ENCODE measurements around the gene NAGPA. TPM values are rescaled to one million over a fixed set of nuclear protein-coding genes. Genes with fewer than 3 reads are reported as not detected.
A peak's percentile ranks its signal among the peaks of the same experiment; 100 is the strongest.

The NAGPA gene
- total and polyA plus RNA-seq, 2 experiments from 2014 or later, result 6.3 to 20.7 TPM

- H3K27me3 ChIP-seq (ENCODE audit: insufficient read depth), result peaks cover 6% of the 10 kb centered on the region
- peaks cover 12% of the 10 kb centered on the region for H3F3A ChIP-seq (replicated peaks; ENCODE audit: low read depth)
- DNase-seq (ENCODE audit: low spot score), result no peak
- H3K79me2 ChIP-seq (replicated peaks; ENCODE audit: insufficient read depth), result no peaks in the 10 kb centered on the region; the same call in 1 of the 2 replicates
- Mint-ChIP-seq H3K27ac (0 out of 2 replicates have a peak overlapping the region, but pooled peaks have one; percentile 16), H3K4me3 (peak overlapping the region; percentile 83), H3K9me3 (no peaks in the 10 kb centered on the region), H3K36me3 (ENCODE audit: low read depth) (no peaks in the 10 kb centered on the region; the same call in 2 of the 3 replicates), H3K27me3 (ENCODE audit: insufficient read depth, low read depth, poor library complexity) (peaks cover 30% of the 10 kb centered on the region), H3K4me1 (peaks cover 39% of the 10 kb centered on the region)
- no peak for ATAC-seq
- H3K36me3 ChIP-seq (ENCODE audit: insufficient read depth), result no peaks in the 10 kb centered on the region
- no peaks in the 10 kb centered on the region for H4K20me1 ChIP-seq (replicated peaks; ENCODE audit: insufficient read depth)
- peak overlapping the region; percentile 90 for H3K4me3 ChIP-seq
- TF ChIP-seq REST (IDR thresholded peaks at IDR 0.05; ENCODE audit: unreplicated experiment), result no peak
- no peak for TF ChIP-seq STAT1 (IDR thresholded peaks at IDR 0.05; ENCODE audit: unreplicated experiment)
- H3K4me2 ChIP-seq, result peak overlapping the region; percentile 74
- peak overlapping the region; percentile 54; the same call in 1 of the 2 replicates for H2AFZ ChIP-seq
- no peak overlapping the region for H3K27ac ChIP-seq (ENCODE audit: low read depth)
- H3K4me1 ChIP-seq (ENCODE audit: insufficient read depth), result peaks cover 32% of the 10 kb centered on the region
- no peaks in the 10 kb centered on the region for H3K9me2 ChIP-seq (ENCODE audit: insufficient read depth)
Measured at GRCh38 chr16:5034167-5034523, 410 bp upstream of the NAGPA start.

- peaks cover 28% of the 10 kb centered on the region for H3K27me3 Mint-ChIP-seq (ENCODE audit: insufficient read depth, low read depth, poor library complexity)
Measured at GRCh38 chr16:5032748-5033167, 977 bp downstream of the NAGPA start.

GRCh38 chr16:5031601-5032000 lies 2.1 kb downstream of the NAGPA start:
- Mint-ChIP-seq H3K27me3 (ENCODE audit: insufficient read depth, low read depth, poor library complexity) (peaks cover 25% of the 10 kb centered on the region), H3K4me1 (peaks cover 26% of the 10 kb centered on the region), H3K36me3 (ENCODE audit: low read depth) (no peaks in the 10 kb centered on the region; the same call in 2 of the 3 replicates), H3K9me3 (no peaks in the 10 kb centered on the region), H3K27ac (no peak overlapping the region), H3K4me3 (peak overlapping the region; percentile 83; the same call in 2 of the 3 replicates)
- Histone ChIP-seq H3F3A (replicated peaks; ENCODE audit: low read depth) (peaks cover 10% of the 10 kb centered on the region), H3K4me2 (no peak overlapping the region), H3K9me2 (ENCODE audit: insufficient read depth) (no peaks in the 10 kb centered on the region), H3K27me3 (ENCODE audit: insufficient read depth) (peaks cover 6% of the 10 kb centered on the region), H2AFZ (no peak overlapping the region), H3K4me1 (ENCODE audit: insufficient read depth) (peaks cover 24% of the 10 kb centered on the region), H3K27ac (ENCODE audit: low read depth) (no peak overlapping the region), H3K36me3 (ENCODE audit: insufficient read depth) (no peaks in the 10 kb centered on the region), H3K79me2 (replicated peaks; ENCODE audit: insufficient read depth) (no peaks in the 10 kb centered on the region; the same call in 1 of the 2 replicates), H4K20me1 (replicated peaks; ENCODE audit: insufficient read depth) (no peaks in the 10 kb centered on the region), H3K4me3 (no peak overlapping the region)
- DNase-seq (ENCODE audit: low spot score) (no peak), ATAC-seq (no peak)
- TF ChIP-seq ETS1 (IDR thresholded peaks at IDR 0.05) (no peak), JUNB (IDR thresholded peaks at IDR 0.05; ENCODE audit: unreplicated experiment) (no peak), ZNF331 (CRISPR knock-in tag; IDR thresholded peaks at IDR 0.05; ENCODE audit: low read depth) (no peak), CREB1 (CRISPR knock-in tag; IDR thresholded peaks at IDR 0.05; ENCODE audit: low read depth) (no peak), NANOG (IDR thresholded peaks at IDR 0.05; ENCODE audit: borderline replicate concordance) (no peak), EZH2 (IDR thresholded peaks at IDR 0.05; ENCODE audit: low read depth, unreplicated experiment) (no peak), STAT1 (IDR thresholded peaks at IDR 0.05; ENCODE audit: unreplicated experiment) (no peak), EZH2phosphoT487 (IDR thresholded peaks at IDR 0.05; ENCODE audit: unreplicated experiment) (no peak)

More at GRCh38 chr16:5032748-5033167, 977 bp downstream of the NAGPA start:
- H3K9me2 ChIP-seq (ENCODE audit: insufficient read depth), result no peaks in the 10 kb centered on the region
- no peaks in the 10 kb centered on the region; the same call in 2 of the 3 replicates for H3K36me3 Mint-ChIP-seq (ENCODE audit: low read depth)
- peaks cover 32% of the 10 kb centered on the region for H3K4me1 Mint-ChIP-seq
- peak overlapping the region; percentile 54; the same call in 1 of the 2 replicates for H2AFZ ChIP-seq
- no peaks in the 10 kb centered on the region for H3K36me3 ChIP-seq (ENCODE audit: insufficient read depth)
- no peak overlapping the region for H3K27ac ChIP-seq (ENCODE audit: low read depth)
- peaks cover 12% of the 10 kb centered on the region for H3F3A ChIP-seq (replicated peaks; ENCODE audit: low read depth)
- peaks cover 32% of the 10 kb centered on the region for H3K4me1 ChIP-seq (ENCODE audit: insufficient read depth)
- no peak overlapping the region for H3K27ac Mint-ChIP-seq
- DNase-seq (ENCODE audit: low spot score), result no peak
- H4K20me1 ChIP-seq (replicated peaks; ENCODE audit: insufficient read depth), result no peaks in the 10 kb centered on the region
- H3K27me3 ChIP-seq (ENCODE audit: insufficient read depth), result peaks cover 6% of the 10 kb centered on the region
- H3K4me3 Mint-ChIP-seq, result peak overlapping the region; percentile 83
- H3K79me2 ChIP-seq (replicated peaks; ENCODE audit: insufficient read depth), result no peaks in the 10 kb centered on the region; the same call in 1 of the 2 replicates
- no peak for TF ChIP-seq NANOG (IDR thresholded peaks at IDR 0.05; ENCODE audit: borderline replicate concordance)
- TF ChIP-seq POLR2AphosphoS5 (IDR thresholded peaks at IDR 0.05; ENCODE audit: low read depth), result no peak
- no peak for TF ChIP-seq EZH2phosphoT487 (IDR thresholded peaks at IDR 0.05; ENCODE audit: unreplicated experiment)
- TF ChIP-seq JUNB (IDR thresholded peaks at IDR 0.05; ENCODE audit: unreplicated experiment), result no peak
- H3K4me2 ChIP-seq, result peak overlapping the region; percentile 74
- peak overlapping the region; percentile 90 for H3K4me3 ChIP-seq
- ATAC-seq, result no peak
- H3K9me3 Mint-ChIP-seq, result no peaks in the 10 kb centered on the region
